MCF 10A (cell line): ENCODE results near the gene KLK10. TPM values are rescaled to one million over a fixed set of nuclear protein-coding genes. Genes with fewer than 3 reads are reported as not detected.

Source experiments
- BruUV-seq: library from RNA; stranded (reverse); fragments of 400-500 nt; replicated peaks from 2 replicates; lab custom pipeline; 2021; lab: Mats Ljungman, UMichigan
- CTCF ChIA-PET: fragments of 300-600 bp; sonication (Branson Sonifier 250); formaldehyde crosslinking; extraction: SDS; loops from one replicate; lab custom pipeline; 2021; ENCODE audit warnings: antibody characterized with exemption, inconsistent platforms; lab: Yijun Ruan, JAX
- POLR2A ChIA-PET: fragments of 300-600, 350-650 bp; sonication (Branson Sonifier 250); formaldehyde crosslinking; extraction: SDS; loops from one replicate; lab custom pipeline; 2020; ENCODE audit warnings: antibody characterized with exemption, inconsistent platforms; lab: Yijun Ruan, JAX
- DNase-seq: peaks from one replicate; pipeline ENCODE4 v3.0.0-alpha.2; 2018; ENCODE audit not compliant: unreplicated experiment
- H3K27ac Mint-ChIP-seq: one replicate; pipeline ENCODE4 v1.8.0; 2022; ENCODE audit warnings: mild to moderate bottlenecking, low read depth, mixed read lengths; ENCODE audit not compliant: unreplicated experiment
- H3K27me3 Mint-ChIP-seq: one replicate; pipeline ENCODE4 v1.8.0; 2022; ENCODE audit warnings: mixed read lengths; ENCODE audit not compliant: insufficient read depth, unreplicated experiment
- H3K36me3 Mint-ChIP-seq: one replicate; pipeline ENCODE4 v1.8.0; 2022; ENCODE audit warnings: mild to moderate bottlenecking, moderate library complexity, mixed read lengths; ENCODE audit not compliant: insufficient read depth, unreplicated experiment
- H3K4me1 Mint-ChIP-seq: one replicate; pipeline ENCODE4 v1.8.0; 2022; ENCODE audit warnings: mixed read lengths; ENCODE audit not compliant: insufficient read depth, unreplicated experiment
- H3K4me3 Mint-ChIP-seq: one replicate; pipeline ENCODE4 v1.8.0; 2022; ENCODE audit warnings: mild to moderate bottlenecking, moderate library complexity, mixed read lengths; ENCODE audit not compliant: unreplicated experiment
- H3K9me3 Mint-ChIP-seq: one replicate; pipeline ENCODE4 v1.8.0; 2022; ENCODE audit warnings: mixed read lengths; ENCODE audit not compliant: unreplicated experiment
- CTCF ChIP-seq: fragments of 200-600 bp; IDR thresholded peaks from one replicate; pipeline ENCODE4 v1.8.0; 2022; ENCODE audit warnings: antibody characterized with exemption, mild to moderate bottlenecking; ENCODE audit not compliant: unreplicated experiment
- intact Hi-C: fragments of 100-400 bp; cut with micrococcal nuclease; formaldehyde crosslinking; loops from 2 replicates; pipeline ENCODE4 v1.14.1; 2022
- total RNA-seq: library from RNA; stranded (reverse); gene quantifications from 2 replicates; pipeline ENCODE4 v1.2.3, GENCODE V29; 2022

The KLK10 gene
- total RNA-seq, 1 experiment from 2014 or later = not detected

DNA sequence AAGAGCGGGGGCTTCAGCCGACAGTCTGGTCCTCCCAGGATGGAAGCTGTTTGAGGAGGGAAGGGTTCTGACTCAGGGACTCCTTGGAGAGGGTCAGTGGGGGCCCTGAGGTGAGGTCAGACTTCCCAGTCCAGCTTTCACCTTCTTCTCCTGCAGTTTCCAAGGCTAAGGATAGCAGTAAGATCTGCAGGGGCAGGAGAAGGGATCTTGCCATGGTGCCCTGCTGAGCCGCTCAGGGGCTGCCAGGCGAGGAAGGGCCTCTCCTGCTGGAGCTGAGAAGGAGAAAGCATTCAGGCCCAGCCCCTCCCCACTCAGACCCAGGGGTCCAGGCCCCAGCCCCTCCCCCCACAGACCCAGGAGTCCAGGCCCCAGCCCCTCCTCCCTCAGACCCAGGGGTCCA is 37.3 kb downstream of the KLK10 start:
- POLR2A ChIA-PET = no interaction called here

GRCh38 chr19:50981587-50982146 is 37.8 kb downstream of the KLK10 start:
- Mint-ChIP-seq H3K27ac (no peak overlapping the region), H3K9me3 (no peaks in the 10 kb centered on the region), H3K27me3 (peaks cover 18% of the 10 kb centered on the region), H3K4me3 (no peak overlapping the region), H3K4me1 (peaks cover 6% of the 10 kb centered on the region), H3K36me3 (no peaks in the 10 kb centered on the region)
- BruUV-seq = no TSS peak
- TF ChIP-seq CTCF = no peak
- POLR2A ChIA-PET = no interaction called here
- intact Hi-C loops = no loop called here
- no peak for DNase-seq
- CTCF ChIA-PET = interaction anchor here (1.0 kb wide), 1 partner anchor 40 kb away, joined by 3 read pairs; no protein-coding TSS in a partner anchor

More for the DNA sequence above, 37.3 kb downstream of the KLK10 start:
- Mint-ChIP-seq H3K36me3 (no peaks in the 10 kb centered on the region), H3K4me3 (no peak overlapping the region), H3K4me1 (peaks cover 6% of the 10 kb centered on the region), H3K27ac (no peak overlapping the region), H3K27me3 (peaks cover 18% of the 10 kb centered on the region), H3K9me3 (no peaks in the 10 kb centered on the region)
- no peak for DNase-seq
- BruUV-seq = no TSS peak
- CTCF ChIA-PET = interaction anchor here (1.0 kb wide), 1 partner anchor 39 kb away, joined by 3 read pairs; no protein-coding TSS in a partner anchor
- TF ChIP-seq CTCF = no peak
- intact Hi-C loops = no loop called here

DNA sequence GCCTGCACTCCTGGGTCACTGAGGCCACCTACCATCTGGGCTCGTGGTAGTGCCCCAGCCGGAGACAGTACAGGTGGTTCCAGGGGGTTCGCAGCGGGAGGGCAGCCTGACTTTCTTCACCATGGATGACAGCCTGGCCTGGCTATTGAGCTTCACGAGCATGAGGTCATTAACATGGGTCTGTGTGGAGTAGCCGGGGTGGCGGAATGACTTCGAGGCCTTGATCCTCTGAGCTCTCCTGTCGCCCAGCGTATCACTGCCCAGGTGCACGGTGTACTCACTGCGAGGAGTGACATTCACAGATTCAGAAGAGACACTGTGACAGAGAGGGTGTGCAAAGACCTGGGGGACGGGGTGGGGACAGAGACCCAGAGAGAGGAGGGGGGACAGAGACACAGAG is 39.3 kb downstream of the KLK10 start:
- Mint-ChIP-seq H3K36me3 (no peaks in the 10 kb centered on the region), H3K9me3 (no peaks in the 10 kb centered on the region), H3K27me3 (peaks cover 18% of the 10 kb centered on the region), H3K4me1 (peaks cover 6% of the 10 kb centered on the region), H3K27ac (no peak overlapping the region), H3K4me3 (no peak overlapping the region)
- TF ChIP-seq CTCF = no peak
- no peak for DNase-seq
- POLR2A ChIA-PET = interaction anchor here (0.9 kb wide), 1 partner anchor 21 kb away, joined by 4 read pairs; the partner anchor contains the start of gene KLK8
- CTCF ChIA-PET = interaction anchor here (0.6 to 1.2 kb wide), 2 partner anchors 8 to 11 kb away, joined by 4 to 7 read pairs; no protein-coding TSS in a partner anchor
- intact Hi-C loops = no loop called here
- no TSS peak for BruUV-seq

GRCh38 chr19:50979758-50980157 is 39.8 kb downstream of the KLK10 start:
- H3K4me1 Mint-ChIP-seq = peaks cover 6% of the 10 kb centered on the region
- no peaks in the 10 kb centered on the region for H3K9me3 Mint-ChIP-seq
- ChIA-PET CTCF (interaction anchor here (1.2 kb wide), 1 partner anchor 8 kb away, joined by 7 read pairs; no protein-coding TSS in a partner anchor), POLR2A (interaction anchor here (0.9 kb wide), 1 partner anchor 21 kb away, joined by 4 read pairs; the partner anchor contains the start of gene KLK8)
- no peak overlapping the region for H3K27ac Mint-ChIP-seq
- no peak for DNase-seq
- H3K4me3 Mint-ChIP-seq = no peak overlapping the region
- no peaks in the 10 kb centered on the region for H3K36me3 Mint-ChIP-seq
- H3K27me3 Mint-ChIP-seq = peaks cover 18% of the 10 kb centered on the region
- BruUV-seq = no TSS peak
- no peak for TF ChIP-seq CTCF
- intact Hi-C loops = no loop called here
